ENCODE measurements around the gene MIS12.

The MIS12 gene

GRCh38 chr17:5485270-5486205, 828 bp upstream of the MIS12 start, which contains the start of gene DERL2:
Gene DERL2, minus strand, starts transcription at chr17:5486178. Its CDS starts 17 bp downstream, at chr17:5486161.
- no peaks in the 10 kb centered on the region for H3K4me1 ChIP-seq (ENCODE audit: low read depth, poor library complexity, severe bottlenecking)
- TF ChIP-seq, protein P1, sequence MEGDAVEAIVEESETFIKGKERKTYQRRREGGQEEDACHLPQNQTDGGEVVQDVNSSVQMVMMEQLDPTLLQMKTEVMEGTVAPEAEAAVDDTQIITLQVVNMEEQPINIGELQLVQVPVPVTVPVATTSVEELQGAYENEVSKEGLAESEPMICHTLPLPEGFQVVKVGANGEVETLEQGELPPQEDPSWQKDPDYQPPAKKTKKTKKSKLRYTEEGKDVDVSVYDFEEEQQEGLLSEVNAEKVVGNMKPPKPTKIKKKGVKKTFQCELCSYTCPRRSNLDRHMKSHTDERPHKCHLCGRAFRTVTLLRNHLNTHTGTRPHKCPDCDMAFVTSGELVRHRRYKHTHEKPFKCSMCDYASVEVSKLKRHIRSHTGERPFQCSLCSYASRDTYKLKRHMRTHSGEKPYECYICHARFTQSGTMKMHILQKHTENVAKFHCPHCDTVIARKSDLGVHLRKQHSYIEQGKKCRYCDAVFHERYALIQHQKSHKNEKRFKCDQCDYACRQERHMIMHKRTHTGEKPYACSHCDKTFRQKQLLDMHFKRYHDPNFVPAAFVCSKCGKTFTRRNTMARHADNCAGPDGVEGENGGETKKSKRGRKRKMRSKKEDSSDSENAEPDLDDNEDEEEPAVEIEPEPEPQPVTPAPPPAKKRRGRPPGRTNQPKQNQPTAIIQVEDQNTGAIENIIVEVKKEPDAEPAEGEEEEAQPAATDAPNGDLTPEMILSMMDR (conservative IDR thresholded peaks at IDR 0.05; ENCODE audit: low read depth, low read length) = no peak
- peak within 1 kb of the TSS; percentile 76; the same call in 1 of the 2 replicates for H3K9ac ChIP-seq
- peak within 1 kb of the TSS; percentile 88 for H3K27ac ChIP-seq
- H3K36me3 ChIP-seq (ENCODE audit: insufficient read depth) = no peaks in the 10 kb centered on the region
- peaks cover 7% of the 10 kb centered on the region; the same call in 1 of the 2 replicates for H3K79me2 ChIP-seq (ENCODE audit: insufficient read depth, low read depth)
- no peak within 1 kb of the TSS for H2AFZ ChIP-seq (ENCODE audit: low read depth)
- H3K4me2 ChIP-seq = peak within 1 kb of the TSS; percentile 39; the same call in 1 of the 2 replicates
- no peak within 1 kb of the TSS for H3K4me3 ChIP-seq (IDR thresholded peaks at IDR 0.05; ENCODE audit: insufficient read depth, low read depth, low read length)
- no peaks in the 10 kb centered on the region for H3K27me3 ChIP-seq (ENCODE audit: insufficient read depth, low read depth)
- H4K20me1 ChIP-seq (ENCODE audit: insufficient read depth) = no peaks in the 10 kb centered on the region

GRCh38 chr17:5488752-5489151, 2.4 kb downstream of the MIS12 start:
- Histone ChIP-seq H3K4me2 (no peak overlapping the region), H3K79me2 (ENCODE audit: insufficient read depth, low read depth) (peaks cover 7% of the 10 kb centered on the region; the same call in 1 of the 2 replicates), H3K36me3 (ENCODE audit: insufficient read depth) (no peaks in the 10 kb centered on the region), H3K9ac (no peak overlapping the region), H3K27ac (no peak overlapping the region), H2AFZ (ENCODE audit: low read depth) (no peak overlapping the region), H3K27me3 (ENCODE audit: insufficient read depth, low read depth) (no peaks in the 10 kb centered on the region), H4K20me1 (ENCODE audit: insufficient read depth) (no peaks in the 10 kb centered on the region), H3K4me3 (IDR thresholded peaks at IDR 0.05; ENCODE audit: insufficient read depth, low read depth, low read length) (no peak overlapping the region), H3K4me1 (ENCODE audit: low read depth, poor library complexity, severe bottlenecking) (no peaks in the 10 kb centered on the region)
- TF ChIP-seq, protein P1 (conservative IDR thresholded peaks at IDR 0.05; ENCODE audit: low read depth, low read length) = no peak

- no peak overlapping the region for H3K9ac ChIP-seq
- H3K27ac ChIP-seq = no peak overlapping the region
- H3K4me1 ChIP-seq (ENCODE audit: low read depth, poor library complexity, severe bottlenecking) = no peaks in the 10 kb centered on the region
- H4K20me1 ChIP-seq (ENCODE audit: insufficient read depth) = no peaks in the 10 kb centered on the region
- no peak overlapping the region for H3K4me2 ChIP-seq
- H3K4me3 ChIP-seq (IDR thresholded peaks at IDR 0.05; ENCODE audit: insufficient read depth, low read depth, low read length) = no peak overlapping the region
- H3K27me3 ChIP-seq (ENCODE audit: insufficient read depth, low read depth) = no peaks in the 10 kb centered on the region
- no peak overlapping the region for H2AFZ ChIP-seq (ENCODE audit: low read depth)
- TF ChIP-seq, protein P1 (conservative IDR thresholded peaks at IDR 0.05; ENCODE audit: low read depth, low read length) = no peak
- no peaks in the 10 kb centered on the region for H3K79me2 ChIP-seq (ENCODE audit: insufficient read depth, low read depth)
- H3K36me3 ChIP-seq (ENCODE audit: insufficient read depth) = no peaks in the 10 kb centered on the region
Measured at GRCh38 chr17:5492970-5493369, 6.6 kb downstream of the MIS12 start.

DNA sequence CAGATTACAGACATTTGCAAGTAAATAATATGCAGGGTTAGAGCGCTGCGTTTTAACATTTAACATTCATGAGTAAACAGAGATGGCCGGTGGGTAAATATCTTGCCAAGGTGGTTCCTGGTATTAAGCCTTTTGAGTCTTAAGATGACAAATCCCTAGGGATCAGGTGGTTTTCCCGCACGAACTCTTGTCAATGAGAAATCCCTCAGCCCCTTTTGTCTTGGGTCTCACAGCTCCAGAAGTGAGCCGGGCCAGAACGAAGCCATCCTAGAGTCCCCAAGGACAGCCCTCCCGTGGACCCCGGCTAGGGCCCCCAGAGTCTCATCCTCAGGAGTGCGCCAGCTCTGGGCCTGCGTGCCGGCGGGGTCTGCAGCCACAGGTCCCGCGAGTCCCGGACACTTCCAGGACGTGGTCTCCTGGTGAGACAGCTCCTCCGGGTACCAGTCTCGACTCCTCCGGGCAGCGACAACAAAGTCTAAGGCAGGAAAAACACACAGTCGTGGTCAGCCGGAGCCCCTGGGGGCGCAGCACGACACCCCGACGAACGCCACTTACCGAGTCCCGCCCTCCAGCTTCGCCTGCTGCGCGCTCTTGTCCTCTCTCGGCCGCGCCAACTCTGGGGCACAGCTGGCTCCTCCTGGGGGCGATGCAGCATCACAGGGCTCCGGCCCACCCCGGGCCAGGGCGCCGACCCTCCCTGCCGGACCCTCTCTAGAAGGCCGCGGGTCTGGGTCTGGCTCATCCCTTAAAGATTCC, 13.3 kb downstream of the MIS12 start:
- H3K9ac ChIP-seq = no peak overlapping the region
- H3K27me3 ChIP-seq (ENCODE audit: insufficient read depth, low read depth) = no peaks in the 10 kb centered on the region
- H3K4me3 ChIP-seq (IDR thresholded peaks at IDR 0.05; ENCODE audit: insufficient read depth, low read depth, low read length) = no peak overlapping the region
- TF ChIP-seq, protein P1 (conservative IDR thresholded peaks at IDR 0.05; ENCODE audit: low read depth, low read length) = no peak
- H3K27ac ChIP-seq = no peak overlapping the region
- H3K36me3 ChIP-seq (ENCODE audit: insufficient read depth) = no peaks in the 10 kb centered on the region
- no peak overlapping the region for H3K4me2 ChIP-seq
- H4K20me1 ChIP-seq (ENCODE audit: insufficient read depth) = no peaks in the 10 kb centered on the region
- H2AFZ ChIP-seq (ENCODE audit: low read depth) = no peak overlapping the region
- H3K4me1 ChIP-seq (ENCODE audit: low read depth, poor library complexity, severe bottlenecking) = no peaks in the 10 kb centered on the region
- no peaks in the 10 kb centered on the region for H3K79me2 ChIP-seq (ENCODE audit: insufficient read depth, low read depth)
